SHP77 treated with DMSO at 0.1 percent for 48 hours (cell line): ENCODE data around the gene PTPRD.

ENCODE experiments used
- DNase-seq: peaks from one replicate; lab custom pipeline; 2025; lab: John Stamatoyannopoulos, UW

The PTPRD gene

GRCh38 chr9:8679371-8679822 lies 1933.4 kb downstream of the PTPRD start:
- DNase-seq = no peak

- DNase-seq = no peak
Measured at GRCh38 chr9:8677741-8678140, 1935.1 kb downstream of the PTPRD start.

- DNase-seq = no peak
Measured at GRCh38 chr9:8674536-8674935, 1938.3 kb downstream of the PTPRD start.

- DNase-seq = no peak
Measured at GRCh38 chr9:8673830-8674229, 1939.0 kb downstream of the PTPRD start.

- no peak for DNase-seq
Measured at GRCh38 chr9:8670751-8671150, 1942.1 kb downstream of the PTPRD start.

- no peak for DNase-seq
Measured at GRCh38 chr9:8668751-8669150, 1944.1 kb downstream of the PTPRD start.

GRCh38 chr9:8668231-8668630 lies 1944.6 kb downstream of the PTPRD start:
- DNase-seq = no peak

GRCh38 chr9:8666060-8666459 lies 1946.7 kb downstream of the PTPRD start:
- DNase-seq = no peak

- DNase-seq = no peak
Measured at GRCh38 chr9:8660383-8660782, 1952.4 kb downstream of the PTPRD start.

- DNase-seq = no peak
Measured at GRCh38 chr9:8659108-8659507, 1953.7 kb downstream of the PTPRD start.

- no peak for DNase-seq
Measured at GRCh38 chr9:8655071-8655470, 1957.7 kb downstream of the PTPRD start.

GRCh38 chr9:8653855-8654254 lies 1958.9 kb downstream of the PTPRD start:
- no peak for DNase-seq

- DNase-seq = no peak
Measured at GRCh38 chr9:8653111-8653510, 1959.7 kb downstream of the PTPRD start.

GRCh38 chr9:8652255-8652654 lies 1960.5 kb downstream of the PTPRD start:
- DNase-seq = no peak

GRCh38 chr9:8651846-8652215 lies 1961.0 kb downstream of the PTPRD start:
- no peak for DNase-seq

- DNase-seq = no peak
Measured at GRCh38 chr9:8651070-8651845, 1961.5 kb downstream of the PTPRD start.

- DNase-seq = no peak
Measured at GRCh38 chr9:8649807-8650206, 1963.0 kb downstream of the PTPRD start.

GRCh38 chr9:8649160-8649559 lies 1963.6 kb downstream of the PTPRD start:
- no peak for DNase-seq

GRCh38 chr9:8648271-8648845 lies 1964.4 kb downstream of the PTPRD start:
- DNase-seq = no peak

GRCh38 chr9:8647824-8648223 lies 1965.0 kb downstream of the PTPRD start:
- no peak for DNase-seq

- no peak for DNase-seq
Measured at GRCh38 chr9:8644571-8644970, 1968.2 kb downstream of the PTPRD start.

- no peak for DNase-seq
Measured at GRCh38 chr9:8643896-8644295, 1968.9 kb downstream of the PTPRD start.

- no peak for DNase-seq
Measured at GRCh38 chr9:8643464-8643863, 1969.3 kb downstream of the PTPRD start.

GRCh38 chr9:8640761-8641160 lies 1972.0 kb downstream of the PTPRD start:
- no peak for DNase-seq
